ENCODE data around the gene MYO18B. TPM values are rescaled to one million over a fixed set of nuclear protein-coding genes. Genes with fewer than 3 reads are reported as not detected.

Gene MYO18B
- total RNA-seq, 1 experiment from 2014 or later = 0.05 TPM

GRCh38 chr22:25758316-25758715 is 16.3 kb downstream of the MYO18B start:
- Histone ChIP-seq H3K79me2 (ENCODE audit: insufficient read depth, low read length) (no peaks in the 10 kb centered on the region), H3K4me1 (ENCODE audit: control insufficient read depth in 1 of 2, insufficient read depth in 2 of 2, low read length in 2 of 2) (peaks cover 8 to 14% of the 10 kb centered on the region in 2 experiments; a peak in 3 of 4 replicates), H3K36me3 (ENCODE audit: control insufficient read depth in 1 of 2, insufficient read depth in 2 of 2, low read length in 2 of 2) (no peaks in the 10 kb centered on the region), H3K9ac (ENCODE audit: low read length) (no peak overlapping the region), H4K20me1 (ENCODE audit: insufficient read depth) (no peaks in the 10 kb centered on the region), H3K4me2 (ENCODE audit: low read length) (no peak overlapping the region), H3K4me3 (replicated peaks in 1 of 2; ENCODE audit: low read depth in 1 of 2, low read length in 2 of 2) (no peak overlapping the region), H3K9me3 (ENCODE audit: control insufficient read depth in 1 of 2, insufficient read depth in 1 of 2, low read depth in 1 of 2, low read length in 2 of 2) (no peaks in the 10 kb centered on the region), H3K27ac (ENCODE audit: low read depth, low read length) (no peak overlapping the region), H2AFZ (ENCODE audit: low read depth, low read length, poor library complexity, severe bottlenecking) (no peak overlapping the region), H3K27me3 (ENCODE audit: insufficient read depth, low read length) (no peaks in the 10 kb centered on the region), H3K9me2 (ENCODE audit: insufficient read depth) (no peaks in the 10 kb centered on the region)
- ChIA-PET CTCF (interaction anchor here (0.7 kb wide), 1 partner anchor 1811 kb away, joined by 4 read pairs; no protein-coding TSS in a partner anchor), POLR2A (interaction anchor here (0.7 kb wide), 1 partner anchor 9 kb away, joined by 3 read pairs; no protein-coding TSS in a partner anchor), RAD21 (ENCODE audit: low non-redundant PET in 1 of 2, low total read pairs in 2 of 2, uncharacterized antibody in 2 of 2, unreplicated experiment in 2 of 2) (no interaction called here)
- intact Hi-C loops (cut with micrococcal nuclease) = no loop called here
- TF ChIP-seq EZH2phosphoT487 (IDR thresholded peaks at IDR 0.05; ENCODE audit: borderline replicate concordance) (no peak), CTCF (IDR thresholded peaks at IDR 0.05 in 2 of 3, conservative IDR thresholded peaks at IDR 0.05 in 1 of 3; ENCODE audit: borderline replicate concordance in 1 of 3, insufficient read depth in 1 of 3, low read depth in 2 of 3, low read length in 2 of 3) (no peak), POLR2AphosphoS5 (IDR thresholded peaks at IDR 0.05; ENCODE audit: low read depth, low read length) (no peak)
- BruUV-seq (replicated peaks) = no TSS peak
- DNase-seq (ENCODE audit: low read depth, low spot score) = no peak
- no peak for ATAC-seq

GRCh38 chr22:25759825-25760231 is 17.8 kb downstream of the MYO18B start:
- no peaks in the 10 kb centered on the region for H3K79me2 ChIP-seq (ENCODE audit: insufficient read depth, low read length)
- no peak overlapping the region for H3K27ac ChIP-seq (ENCODE audit: low read depth, low read length)
- peak; percentile 77; the same call in 1 of the 2 replicates for ATAC-seq
- TF ChIP-seq TCF7L2 (IDR thresholded peaks at IDR 0.05; ENCODE audit: borderline replicate concordance, extremely low read depth, insufficient read depth, insufficient read length) = no peak
- no peak for TF ChIP-seq CTCF (IDR thresholded peaks at IDR 0.05 in 2 of 3, conservative IDR thresholded peaks at IDR 0.05 in 1 of 3; ENCODE audit: borderline replicate concordance in 1 of 3, insufficient read depth in 1 of 3, low read depth in 2 of 3, low read length in 2 of 3)
- no peak for TF ChIP-seq CEBPB (IDR thresholded peaks at IDR 0.05; ENCODE audit: low read depth)
- TF ChIP-seq ZNF274 (IDR thresholded peaks at IDR 0.05; ENCODE audit: low read depth, low read length) = no peak
- no peak for TF ChIP-seq SIN3A (IDR thresholded peaks at IDR 0.05; ENCODE audit: low read depth)
- no peak for TF ChIP-seq MAX (IDR thresholded peaks at IDR 0.05)
- no peak for TF ChIP-seq POLR2AphosphoS5 (IDR thresholded peaks at IDR 0.05; ENCODE audit: low read depth, low read length)
- no peak for TF ChIP-seq JUND (IDR thresholded peaks at IDR 0.05)
- TF ChIP-seq REST (IDR thresholded peaks at IDR 0.05; ENCODE audit: low read depth) = no peak
- no peak for TF ChIP-seq CBX3 (IDR thresholded peaks at IDR 0.05; ENCODE audit: low read depth)

More at GRCh38 chr22:25759825-25760231, 17.8 kb downstream of the MYO18B start:
- intact Hi-C loops (cut with micrococcal nuclease) = no loop called here
- RAD21 ChIA-PET (ENCODE audit: low non-redundant PET in 1 of 2, low total read pairs in 2 of 2, uncharacterized antibody in 2 of 2, unreplicated experiment in 2 of 2) = no interaction called here
- Histone ChIP-seq H3K36me3 (ENCODE audit: control insufficient read depth in 1 of 2, insufficient read depth in 2 of 2, low read length in 2 of 2) (no peaks in the 10 kb centered on the region), H3K9ac (ENCODE audit: low read length) (no peak overlapping the region), H3K9me3 (ENCODE audit: control insufficient read depth in 1 of 2, insufficient read depth in 1 of 2, low read depth in 1 of 2, low read length in 2 of 2) (no peaks in the 10 kb centered on the region), H3K4me3 (replicated peaks in 1 of 2; ENCODE audit: low read depth in 1 of 2, low read length in 2 of 2) (no peak overlapping the region), H3K27me3 (ENCODE audit: insufficient read depth, low read length) (no peaks in the 10 kb centered on the region), H2AFZ (ENCODE audit: low read depth, low read length, poor library complexity, severe bottlenecking) (no peak overlapping the region), H3K4me1 (ENCODE audit: control insufficient read depth in 1 of 2, insufficient read depth in 2 of 2, low read length in 2 of 2) (peaks cover 8 to 14% of the 10 kb centered on the region in 2 experiments; a peak in 3 of 4 replicates), H3K4me2 (ENCODE audit: low read length) (peak overlapping the region; percentile 46), H3K9me2 (ENCODE audit: insufficient read depth) (no peaks in the 10 kb centered on the region), H4K20me1 (ENCODE audit: insufficient read depth) (no peaks in the 10 kb centered on the region)
- CTCF ChIA-PET = interaction anchor here (3.9 kb wide), 1 partner anchor 13 kb away, joined by 13 read pairs; no protein-coding TSS in a partner anchor
- no peak for DNase-seq (ENCODE audit: low read depth, low spot score)
- no TSS peak for BruUV-seq (replicated peaks)
- POLR2A ChIA-PET = no interaction called here
